ENCODE measurements around the gene HBM.

DNA sequence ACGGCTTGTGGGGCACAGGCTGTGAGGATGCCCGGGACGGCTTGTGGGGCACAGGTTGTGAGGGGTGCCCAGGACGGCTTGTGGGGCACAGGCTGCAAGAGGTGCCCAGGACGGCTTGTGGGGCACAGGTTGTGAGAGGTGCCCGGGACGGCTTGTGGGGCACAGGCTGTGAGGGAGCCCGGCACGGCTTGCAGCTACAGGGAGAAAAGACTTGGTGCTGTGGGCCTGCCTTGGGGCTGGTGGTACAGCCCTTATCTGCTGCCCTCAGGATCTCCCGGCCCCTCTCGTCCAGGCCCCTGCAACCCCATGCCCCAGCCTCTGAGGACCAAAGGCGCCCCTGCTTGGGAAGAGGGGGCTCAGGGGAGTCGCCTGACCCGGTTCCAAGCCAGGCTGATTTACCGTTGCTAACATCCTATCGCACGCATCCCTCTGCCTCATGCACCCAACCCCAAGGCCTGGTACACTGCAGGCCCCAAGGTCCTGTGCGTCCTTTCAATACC lies 5.0 kb upstream of the HBM start:
- TF ChIP-seq, protein P1, sequence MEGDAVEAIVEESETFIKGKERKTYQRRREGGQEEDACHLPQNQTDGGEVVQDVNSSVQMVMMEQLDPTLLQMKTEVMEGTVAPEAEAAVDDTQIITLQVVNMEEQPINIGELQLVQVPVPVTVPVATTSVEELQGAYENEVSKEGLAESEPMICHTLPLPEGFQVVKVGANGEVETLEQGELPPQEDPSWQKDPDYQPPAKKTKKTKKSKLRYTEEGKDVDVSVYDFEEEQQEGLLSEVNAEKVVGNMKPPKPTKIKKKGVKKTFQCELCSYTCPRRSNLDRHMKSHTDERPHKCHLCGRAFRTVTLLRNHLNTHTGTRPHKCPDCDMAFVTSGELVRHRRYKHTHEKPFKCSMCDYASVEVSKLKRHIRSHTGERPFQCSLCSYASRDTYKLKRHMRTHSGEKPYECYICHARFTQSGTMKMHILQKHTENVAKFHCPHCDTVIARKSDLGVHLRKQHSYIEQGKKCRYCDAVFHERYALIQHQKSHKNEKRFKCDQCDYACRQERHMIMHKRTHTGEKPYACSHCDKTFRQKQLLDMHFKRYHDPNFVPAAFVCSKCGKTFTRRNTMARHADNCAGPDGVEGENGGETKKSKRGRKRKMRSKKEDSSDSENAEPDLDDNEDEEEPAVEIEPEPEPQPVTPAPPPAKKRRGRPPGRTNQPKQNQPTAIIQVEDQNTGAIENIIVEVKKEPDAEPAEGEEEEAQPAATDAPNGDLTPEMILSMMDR (conservative IDR thresholded peaks at IDR 0.05): no peak
- no peak for TF ChIP-seq EZH2 (IDR thresholded peaks at IDR 0.05; ENCODE audit: low read depth)

Data from PC-9 (cell line).